Mucosa of descending colon (tissue), 3 donors: Measurements from ENCODE around the gene SOCS2. TPM values are rescaled to one million over a fixed set of nuclear protein-coding genes. Genes with fewer than 3 reads are reported as not detected.

Experiments
- ATAC-seq: fragments of 200-7000 bp; cut with Tn5 transposase; one replicate; pipeline ENCODE4 v1.9.1; 2020; ENCODE audit warnings: mild to moderate bottlenecking, moderate library complexity
- DNase-seq, 3 donors: peaks; one replicate each; pipeline ENCODE4 v3.0.0-alpha.2; 2020
- H3K36me3 ChIP-seq: fragments of 200-600 bp; one replicate; pipeline ENCODE4 v1.8.0; 2021; ENCODE audit warnings: low read depth, mild to moderate bottlenecking
- H3K4me1 ChIP-seq: fragments of 200-600 bp; one replicate; pipeline ENCODE4 v1.8.0; 2021; ENCODE audit warnings: low read depth, mild to moderate bottlenecking
- H3K4me3 ChIP-seq: fragments of 200-600 bp; one replicate; pipeline ENCODE4 v1.8.0; 2021; ENCODE audit warnings: mild to moderate bottlenecking
- H3K9me3 ChIP-seq: fragments of 200-600 bp; one replicate; pipeline ENCODE4 v1.8.0; 2021; ENCODE audit warnings: mild to moderate bottlenecking
- intact Hi-C, 2 donors: fragments of 100-400 bp; cut with DNase I in 1 of 2; cut with micrococcal nuclease in 1 of 2; formaldehyde crosslinking; loops; one replicate each; pipeline versions ENCODE4 v1.11.0 to v1.11.1; 2022; cut with DNase I, micrococcal nuclease
- total RNA-seq, 3 donors: library from RNA; stranded (reverse); fragmentation: NEBNext Ultra II Directional in 2 of 3; extraction: Animal tissue kit (Norgen Biotek cat#: 25700) in 2 of 3; gene quantifications; one replicate each; pipeline versions ENCODE4 v1.2.1 to v1.2.4, GENCODE V29; 2021 to 2023
- TF ChIP-seq, protein P1 (sequence below): fragments of 200-600 bp; IDR thresholded peaks from one replicate; pipeline ENCODE4 v1.8.0; 2022; ENCODE audit warnings: antibody characterized with exemption, mild to moderate bottlenecking
- donor health status: DM: no; HTN: no; CAD: no; lungs with moderate emphysema.
- donor health status: DM: no; HTN: no; CAD: no.
- donor health status: DM: no; HTN: yes; CAD: no.

Gene SOCS2
- total RNA-seq, 3 donors from 2014 or later: 23.3 to 40.7 (median 27.6) TPM

DNA sequence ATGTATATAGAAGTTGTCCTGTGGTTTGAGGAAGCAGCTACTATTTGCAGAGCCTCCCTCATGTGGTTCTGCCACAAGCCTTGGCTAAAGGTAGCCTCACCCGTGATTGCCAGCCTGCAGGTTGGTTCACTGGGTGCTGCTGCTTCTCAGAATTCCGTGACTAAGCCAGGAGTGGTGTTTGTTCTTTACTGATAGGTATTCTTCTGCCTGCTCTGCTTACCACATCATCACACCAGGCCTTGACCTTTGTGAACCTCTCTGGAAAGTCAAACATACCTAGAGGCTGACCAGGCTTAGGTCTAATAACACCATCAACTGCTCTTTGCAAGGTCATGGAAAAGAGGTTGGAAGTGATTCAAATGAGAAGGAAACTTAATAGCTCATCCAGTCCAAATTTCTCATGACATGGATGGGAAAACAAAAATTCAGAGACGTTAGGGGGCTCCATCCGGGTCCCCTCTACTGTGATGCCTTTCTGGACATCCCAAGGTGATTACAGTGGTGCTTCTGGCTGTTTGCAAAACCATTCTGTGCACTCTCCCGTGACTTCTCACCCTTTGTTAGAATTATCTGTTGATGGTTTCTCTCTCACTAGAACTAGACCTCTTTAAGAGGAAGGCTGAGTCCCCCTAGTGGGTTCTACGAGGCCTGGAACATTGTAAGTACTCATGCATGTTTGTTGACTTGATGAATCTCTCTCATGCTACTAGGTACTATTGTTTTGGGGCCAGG is 8.5 kb upstream of the SOCS2 start:
- Histone ChIP-seq H3K4me1 (peaks cover 1% of the 10 kb centered on the region), H3K36me3 (no peaks in the 10 kb centered on the region), H3K4me3 (no peak overlapping the region), H3K9me3 (peaks cover 7% of the 10 kb centered on the region)
- TF ChIP-seq, protein P1, sequence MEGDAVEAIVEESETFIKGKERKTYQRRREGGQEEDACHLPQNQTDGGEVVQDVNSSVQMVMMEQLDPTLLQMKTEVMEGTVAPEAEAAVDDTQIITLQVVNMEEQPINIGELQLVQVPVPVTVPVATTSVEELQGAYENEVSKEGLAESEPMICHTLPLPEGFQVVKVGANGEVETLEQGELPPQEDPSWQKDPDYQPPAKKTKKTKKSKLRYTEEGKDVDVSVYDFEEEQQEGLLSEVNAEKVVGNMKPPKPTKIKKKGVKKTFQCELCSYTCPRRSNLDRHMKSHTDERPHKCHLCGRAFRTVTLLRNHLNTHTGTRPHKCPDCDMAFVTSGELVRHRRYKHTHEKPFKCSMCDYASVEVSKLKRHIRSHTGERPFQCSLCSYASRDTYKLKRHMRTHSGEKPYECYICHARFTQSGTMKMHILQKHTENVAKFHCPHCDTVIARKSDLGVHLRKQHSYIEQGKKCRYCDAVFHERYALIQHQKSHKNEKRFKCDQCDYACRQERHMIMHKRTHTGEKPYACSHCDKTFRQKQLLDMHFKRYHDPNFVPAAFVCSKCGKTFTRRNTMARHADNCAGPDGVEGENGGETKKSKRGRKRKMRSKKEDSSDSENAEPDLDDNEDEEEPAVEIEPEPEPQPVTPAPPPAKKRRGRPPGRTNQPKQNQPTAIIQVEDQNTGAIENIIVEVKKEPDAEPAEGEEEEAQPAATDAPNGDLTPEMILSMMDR: no peak
- intact Hi-C loops: loop anchor here in 1 of 2 donors (10.0 kb wide), 2 partner anchors 511 to 541 kb away; no protein-coding TSS in a partner anchor
- peak; percentile 80 for ATAC-seq
- no peak for DNase-seq

DNA sequence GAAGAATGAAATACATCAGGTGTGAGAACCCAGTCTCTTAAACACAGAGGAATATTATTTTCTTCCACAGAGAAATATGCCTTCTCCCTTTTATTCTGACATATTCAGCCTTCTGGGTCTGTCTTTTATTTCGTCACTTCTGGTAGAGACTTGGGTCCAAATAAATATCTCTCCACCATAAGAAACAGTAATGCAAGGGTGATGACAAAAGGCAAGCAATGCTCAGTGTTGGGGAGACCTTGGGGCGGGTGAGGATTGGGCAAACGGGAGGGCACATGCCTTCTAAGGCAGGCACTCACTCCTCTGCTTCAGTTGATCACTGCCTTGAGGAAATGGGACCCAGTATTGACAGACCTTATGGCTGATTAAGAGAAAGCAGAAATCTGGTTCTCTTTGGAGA is 6.7 kb upstream of the SOCS2 start:
- peaks cover 6% of the 10 kb centered on the region for H3K4me1 ChIP-seq
- H3K9me3 ChIP-seq: peaks cover 3% of the 10 kb centered on the region
- intact Hi-C loops: loop anchor here in 1 of 2 donors (10.0 kb wide), 2 partner anchors 509 to 539 kb away; no protein-coding TSS in a partner anchor
- ATAC-seq (no peak), DNase-seq (no peak)
- no peak overlapping the region for H3K4me3 ChIP-seq
- TF ChIP-seq, protein P1: no peak
- no peaks in the 10 kb centered on the region for H3K36me3 ChIP-seq

DNA sequence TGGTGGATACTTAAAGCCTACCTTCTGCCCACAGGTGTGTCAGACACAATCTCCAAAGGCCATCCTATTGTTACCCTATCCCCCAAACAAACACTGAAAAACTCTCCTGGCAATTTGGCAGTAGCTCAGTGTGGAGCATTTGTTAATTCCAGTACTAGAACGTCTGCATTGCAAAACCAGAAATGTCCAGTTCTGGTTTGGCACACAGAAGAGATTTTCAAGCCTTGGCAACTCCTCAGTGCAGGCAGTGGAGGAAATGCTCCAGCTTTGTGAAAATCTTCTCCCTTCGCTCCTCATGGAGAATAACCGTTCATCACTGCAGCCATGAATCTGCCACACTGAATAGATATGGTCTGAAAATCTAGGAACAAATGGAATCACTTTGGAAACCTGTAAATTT is 5.3 kb upstream of the SOCS2 start:
- ATAC-seq (no peak), DNase-seq (no peak)
- Histone ChIP-seq H3K4me1 (peaks cover 6% of the 10 kb centered on the region), H3K9me3 (no peaks in the 10 kb centered on the region), H3K36me3 (no peaks in the 10 kb centered on the region), H3K4me3 (no peak overlapping the region)
- TF ChIP-seq, protein P1: no peak
- intact Hi-C loops: loop anchor here in 1 of 2 donors (10.0 kb wide), 2 partner anchors 508 to 538 kb away; no protein-coding TSS in a partner anchor

DNA sequence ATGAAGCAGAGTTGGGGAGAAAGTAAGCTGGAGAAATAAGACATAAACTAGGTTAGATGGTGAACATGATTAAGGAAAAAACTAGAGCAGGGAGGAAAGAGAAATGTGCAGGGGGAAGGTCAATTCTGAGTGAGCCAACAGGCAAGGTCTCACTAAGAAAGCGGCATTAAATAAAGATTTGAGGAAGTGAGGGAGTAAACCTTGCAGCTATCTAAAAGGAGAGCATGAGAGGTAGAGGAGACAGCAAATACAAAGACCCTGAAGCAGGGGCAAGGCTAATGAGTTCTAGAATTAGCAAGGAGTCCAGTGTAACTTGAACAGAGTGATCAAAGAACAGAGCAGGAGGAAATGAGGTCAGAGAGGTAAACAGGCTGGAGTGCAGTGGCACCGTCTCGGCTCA is 4.4 kb upstream of the SOCS2 start:
- peaks cover 6% of the 10 kb centered on the region for H3K4me1 ChIP-seq
- no peaks in the 10 kb centered on the region for H3K36me3 ChIP-seq
- TF ChIP-seq, protein P1: no peak
- DNase-seq (no peak), ATAC-seq (no peak)
- H3K9me3 ChIP-seq: no peaks in the 10 kb centered on the region
- H3K4me3 ChIP-seq: no peak overlapping the region
- intact Hi-C loops: loop anchor here in 1 of 2 donors (10.0 kb wide), 2 partner anchors 507 to 537 kb away; no protein-coding TSS in a partner anchor

DNA sequence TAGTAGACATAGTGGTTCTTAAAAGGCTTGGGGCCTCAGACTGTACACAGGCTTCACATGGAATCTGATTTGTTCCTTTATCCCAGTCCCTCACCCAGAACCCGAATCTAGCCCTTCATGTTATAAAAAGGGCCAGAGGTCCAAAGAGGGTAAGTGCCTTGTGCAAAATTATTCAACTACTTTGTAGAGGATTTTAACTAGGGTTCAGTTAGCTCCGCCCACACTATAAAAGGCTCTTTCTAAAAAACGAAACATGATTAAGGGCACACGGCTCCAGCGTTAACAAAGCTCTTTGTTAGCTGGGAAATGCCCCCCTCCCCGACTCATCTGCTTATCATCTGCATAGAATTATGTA is 3.2 kb upstream of the SOCS2 start:
- intact Hi-C loops: loop anchor here in 1 of 2 donors (10.0 kb wide), 2 partner anchors 506 to 536 kb away; no protein-coding TSS in a partner anchor
- H3K36me3 ChIP-seq: no peaks in the 10 kb centered on the region
- TF ChIP-seq, protein P1: no peak
- H3K9me3 ChIP-seq: no peaks in the 10 kb centered on the region
- peaks cover 6% of the 10 kb centered on the region for H3K4me1 ChIP-seq
- no peak for ATAC-seq
- no peak overlapping the region for H3K4me3 ChIP-seq
- DNase-seq: no peak
